NOMO-1 treated with DMSO at 0.1 percent for 48 hours (cell line): ENCODE results near the gene EIPR1.
"Not testable (repeated sequence)": the region's sequence is repeated elsewhere in the genome, so short reads cannot be mapped to it uniquely, and the experiment has no call there.

Experiments used
- DNase-seq: peaks from one replicate; lab custom pipeline; 2025; ENCODE audit not compliant: unreplicated experiment; lab: John Stamatoyannopoulos, UW

Gene EIPR1

GRCh38 chr2:3200420-3200939 is 177.1 kb downstream of the EIPR1 start:
- no peak for DNase-seq

DNA sequence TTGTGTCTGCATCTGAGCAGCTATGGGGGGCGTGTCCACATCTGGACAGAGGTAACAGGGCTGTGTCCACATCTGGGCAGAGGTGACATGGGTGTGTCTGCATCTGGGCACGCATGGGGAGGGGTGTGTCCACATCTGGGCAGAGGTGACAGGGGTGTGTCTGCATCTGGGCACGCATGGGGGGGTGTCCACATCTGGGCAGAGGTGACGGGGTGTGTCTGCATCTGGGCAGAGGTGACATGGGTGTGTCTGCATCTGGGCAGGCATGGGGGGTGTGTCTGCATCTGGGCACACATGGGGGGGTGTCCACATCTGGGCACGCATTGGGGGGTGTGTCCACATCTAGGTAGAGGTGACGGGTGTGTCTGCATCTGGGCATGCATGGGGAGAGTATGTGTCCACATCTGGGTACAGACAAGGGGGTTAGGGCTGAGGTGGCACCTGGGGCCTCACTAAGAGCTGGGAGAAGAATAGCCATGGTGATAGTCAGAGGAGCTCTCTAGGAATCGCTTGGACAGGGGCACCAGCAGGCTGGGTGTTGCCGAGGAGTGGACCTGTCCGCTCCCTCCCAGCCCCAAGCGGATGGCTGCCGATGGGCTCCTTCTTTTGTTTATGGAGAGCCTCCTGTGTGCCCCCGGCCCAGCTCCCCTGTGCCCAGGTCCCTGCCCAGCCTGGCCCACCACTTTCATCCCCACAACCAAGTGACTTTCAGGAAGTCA is 177.8 kb downstream of the EIPR1 start:
- no peak for DNase-seq

- not testable (repeated sequence) for DNase-seq
Measured at GRCh38 chr2:3198671-3199192, 178.9 kb downstream of the EIPR1 start.

DNA sequence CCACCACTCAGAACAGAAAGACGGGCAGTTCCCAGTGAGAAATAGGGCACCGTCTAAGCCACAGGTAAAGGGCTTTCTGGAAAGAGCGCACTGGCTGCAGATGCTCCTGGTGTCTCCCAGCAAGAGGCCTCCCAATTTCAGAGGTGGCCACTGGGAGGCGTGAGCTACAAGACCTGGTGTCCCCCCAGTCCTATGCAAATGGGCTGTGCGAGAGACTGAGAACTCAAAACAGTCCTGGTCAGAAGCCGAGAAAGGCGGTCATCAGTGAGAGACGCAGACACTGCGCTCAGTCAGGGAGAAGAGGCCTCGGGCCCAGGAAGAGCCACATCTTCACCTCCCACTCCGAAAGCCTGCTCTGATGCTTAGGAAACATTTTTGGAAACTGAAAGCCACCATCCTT is 179.5 kb downstream of the EIPR1 start:
- no peak for DNase-seq

DNA sequence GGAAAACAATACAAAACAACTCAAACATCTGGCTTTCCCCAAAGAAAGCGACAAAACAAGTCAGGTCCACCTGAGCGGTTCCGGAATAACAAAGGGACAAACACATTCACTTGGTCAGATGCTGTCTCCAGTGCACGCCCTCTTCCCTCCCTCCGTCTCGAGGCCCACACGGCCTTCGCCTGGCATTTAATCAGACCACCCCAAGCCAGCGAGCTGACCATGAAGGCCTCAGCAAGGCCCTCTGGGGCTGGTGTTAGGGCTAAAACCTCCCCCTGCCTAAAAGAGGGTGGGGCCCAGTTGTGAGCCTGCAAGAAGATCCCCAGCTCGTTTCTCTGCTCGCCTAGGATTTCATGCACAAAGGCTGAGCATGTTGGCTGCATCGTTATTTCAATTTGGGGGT is 180.3 kb downstream of the EIPR1 start:
- DNase-seq = no peak

- DNase-seq = peak; percentile 0
Measured at GRCh38 chr2:3196716-3197115, 180.9 kb downstream of the EIPR1 start.

DNA sequence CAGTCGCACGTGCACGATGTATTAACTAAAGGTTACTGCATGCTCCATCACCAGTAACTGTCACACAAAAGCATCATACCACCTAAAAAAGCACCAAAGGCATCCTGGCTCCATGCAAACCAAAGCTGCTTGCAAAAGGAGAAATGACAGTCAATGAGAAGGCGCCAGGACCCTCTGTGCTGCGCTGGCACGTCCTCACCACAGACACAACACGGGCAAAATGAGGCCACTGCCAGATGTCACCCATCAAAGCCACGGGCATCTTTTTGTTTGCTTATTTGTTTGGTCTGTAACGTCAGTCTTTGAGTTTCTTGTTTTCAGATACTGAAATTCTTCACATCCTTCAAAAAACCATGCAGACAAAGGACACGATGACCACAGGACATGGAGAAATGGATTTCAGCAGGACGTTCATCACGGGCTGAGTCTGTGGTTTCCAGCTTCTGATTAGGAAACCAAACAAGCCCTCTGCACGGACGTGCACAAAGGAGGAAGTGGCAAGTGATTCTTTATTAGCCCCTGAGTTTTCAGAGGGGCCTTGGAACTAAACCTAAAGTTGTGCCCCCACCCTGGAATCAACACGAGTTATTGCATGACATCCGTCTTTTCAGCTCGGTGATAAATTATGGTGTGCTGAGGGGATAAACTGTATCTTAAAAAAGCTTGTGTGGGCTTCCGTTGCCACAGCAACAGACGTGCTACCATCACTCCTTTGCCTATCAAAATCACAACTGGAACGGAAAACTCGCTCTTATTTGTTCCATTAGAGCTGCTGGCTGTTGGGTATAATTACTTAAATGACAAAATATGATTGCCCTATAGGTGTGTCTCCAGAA is 181.8 kb downstream of the EIPR1 start:
- DNase-seq = peak; percentile 92

DNA sequence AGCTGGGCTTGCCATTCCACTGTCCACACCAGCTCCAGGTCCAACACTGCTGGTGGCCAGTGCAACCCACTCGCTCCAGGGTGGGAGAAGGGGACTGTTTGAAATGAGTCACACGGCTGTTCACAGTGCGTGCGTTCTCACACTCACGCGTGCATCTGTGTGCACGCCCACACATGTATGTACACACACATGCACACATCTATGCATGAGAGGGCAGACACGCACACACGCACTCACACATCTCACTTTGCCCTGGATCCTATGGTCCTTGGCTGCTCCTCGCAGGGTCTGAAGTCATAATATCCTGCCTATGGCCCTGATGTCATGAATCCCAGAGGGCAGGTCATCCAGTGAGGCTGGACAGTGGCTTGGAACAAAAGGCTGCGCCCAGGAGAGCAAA is 182.8 kb downstream of the EIPR1 start:
- no peak for DNase-seq

DNA sequence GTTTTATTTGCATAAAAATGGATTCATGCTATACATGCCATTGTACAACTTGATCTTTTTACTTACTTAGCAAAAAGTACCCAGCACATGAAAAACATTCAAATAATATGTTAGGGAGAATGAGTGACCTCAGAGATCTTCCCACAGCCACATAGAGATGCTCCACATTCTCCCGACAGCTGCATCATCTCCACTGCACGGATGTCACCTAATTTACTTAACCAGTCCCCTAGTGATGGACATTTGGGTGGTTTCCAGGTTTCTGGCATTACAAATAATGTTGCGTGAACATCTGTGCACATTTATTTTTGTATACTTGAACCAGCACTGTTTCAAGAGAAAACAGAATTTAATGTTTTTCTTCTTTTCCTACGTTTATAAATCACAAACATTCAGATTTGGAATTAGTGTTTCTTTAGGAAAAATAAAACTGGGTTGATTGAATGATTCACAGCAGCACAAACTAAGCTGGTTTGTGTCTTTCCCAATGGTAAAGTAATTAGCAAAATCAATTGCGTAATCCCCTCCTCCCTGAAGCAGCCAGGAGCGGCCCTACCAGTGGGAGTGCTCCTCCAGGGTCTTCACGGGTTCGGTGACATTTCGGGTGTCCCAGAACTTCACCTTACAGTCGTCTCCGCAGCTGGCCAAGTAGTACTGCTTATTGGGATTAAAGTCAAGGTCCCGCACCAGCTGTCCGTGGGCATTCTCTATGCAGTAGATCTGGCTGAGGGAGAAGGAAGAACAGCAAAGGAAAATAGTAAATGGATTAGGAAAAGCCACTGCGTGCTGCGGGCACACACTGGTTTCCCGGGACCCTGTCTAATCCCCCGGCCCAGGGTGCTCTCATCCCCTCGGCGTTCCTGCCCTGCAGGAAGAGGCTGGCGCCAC is 183.9 kb downstream of the EIPR1 start:
- DNase-seq = peak; percentile 26

DNA sequence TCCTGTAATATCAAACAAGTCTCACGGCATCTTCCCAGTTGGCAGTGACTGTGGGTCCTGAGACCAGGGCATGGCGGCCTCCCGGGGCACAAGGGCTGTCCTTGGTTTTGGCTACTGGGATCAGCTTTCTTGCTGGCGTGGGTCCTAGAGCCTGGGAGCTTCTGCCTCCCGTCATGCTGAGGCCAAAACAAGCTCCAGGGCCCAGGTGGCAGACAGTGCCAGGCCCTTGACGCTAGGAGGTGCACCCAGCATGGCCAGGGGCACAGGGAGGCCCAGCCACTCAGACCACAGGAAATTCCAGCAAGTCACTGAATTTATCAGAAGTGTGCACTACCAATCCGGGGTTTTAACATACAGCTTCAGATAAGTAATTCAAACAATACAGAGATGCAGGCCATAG is 184.7 kb downstream of the EIPR1 start:
- DNase-seq = no peak

DNA sequence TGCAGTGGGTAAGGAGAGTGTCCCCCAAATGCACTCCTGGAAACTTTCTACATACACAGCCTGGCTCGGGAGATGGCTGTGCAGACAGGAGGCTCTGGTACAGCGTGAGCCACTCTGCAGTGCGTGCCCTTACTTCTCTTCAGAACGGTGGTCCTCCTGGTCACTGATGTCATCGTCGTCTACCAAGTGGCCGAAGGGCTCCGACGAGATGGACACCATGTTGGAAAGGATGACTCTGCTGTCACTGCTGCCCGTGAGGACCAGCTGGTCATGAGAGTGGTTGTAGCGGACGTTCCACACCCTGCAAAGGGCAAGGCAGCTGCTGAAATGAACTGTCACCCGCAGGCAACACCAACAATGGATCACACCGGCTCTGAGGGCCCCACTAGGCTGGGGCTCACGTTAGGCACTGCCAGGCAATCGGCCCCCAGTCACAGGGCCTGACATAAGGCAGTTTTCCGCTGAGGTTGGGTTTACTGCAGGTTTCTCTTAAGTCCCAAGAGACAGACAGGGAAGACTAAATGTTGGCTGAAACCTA is 185.3 kb downstream of the EIPR1 start:
- no peak for DNase-seq

DNA sequence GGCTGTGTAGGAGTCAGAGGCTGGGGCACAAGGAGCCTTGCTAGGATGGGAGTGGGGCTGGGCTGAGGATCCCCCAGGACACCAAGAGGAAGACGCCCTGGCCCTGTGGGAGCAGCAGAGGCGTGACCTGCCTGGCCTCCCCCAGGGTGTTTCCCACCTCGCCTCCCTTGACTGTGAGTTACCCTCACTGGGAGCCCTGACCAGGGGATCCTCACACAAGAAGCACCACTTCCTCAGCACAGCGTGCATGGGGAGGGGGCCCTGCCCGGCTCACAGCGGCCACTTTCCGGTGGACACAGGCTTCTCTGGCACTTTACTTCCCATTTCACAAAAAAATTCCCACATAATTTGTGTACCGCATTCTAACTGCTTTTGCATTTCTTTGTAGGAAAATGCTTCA is 187.7 kb downstream of the EIPR1 start:
- no peak for DNase-seq

GRCh38 chr2:3189076-3189591 is 188.5 kb downstream of the EIPR1 start:
- DNase-seq = no peak

- DNase-seq = no peak
Measured at GRCh38 chr2:3188405-3188946, 189.1 kb downstream of the EIPR1 start.

DNA sequence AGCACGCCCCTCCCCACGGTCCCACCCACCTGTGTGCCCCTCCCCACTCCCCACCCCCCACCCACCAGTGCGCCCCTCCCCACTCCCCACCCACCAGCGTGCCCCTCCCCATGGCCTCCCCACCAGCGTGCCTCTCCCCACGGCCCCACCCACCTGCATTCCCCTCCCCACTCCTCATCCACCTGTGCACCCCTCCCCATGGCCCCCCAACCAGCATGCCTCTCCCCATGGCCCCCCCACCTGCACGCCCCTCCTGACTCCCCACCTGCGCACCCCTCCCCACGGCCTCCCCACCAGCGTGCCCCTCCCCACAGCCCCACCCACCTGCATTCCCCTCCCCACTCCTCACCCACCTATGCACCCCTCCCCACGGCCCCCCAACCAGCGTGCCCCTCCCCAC is 190.2 kb downstream of the EIPR1 start:
- no peak for DNase-seq

DNA sequence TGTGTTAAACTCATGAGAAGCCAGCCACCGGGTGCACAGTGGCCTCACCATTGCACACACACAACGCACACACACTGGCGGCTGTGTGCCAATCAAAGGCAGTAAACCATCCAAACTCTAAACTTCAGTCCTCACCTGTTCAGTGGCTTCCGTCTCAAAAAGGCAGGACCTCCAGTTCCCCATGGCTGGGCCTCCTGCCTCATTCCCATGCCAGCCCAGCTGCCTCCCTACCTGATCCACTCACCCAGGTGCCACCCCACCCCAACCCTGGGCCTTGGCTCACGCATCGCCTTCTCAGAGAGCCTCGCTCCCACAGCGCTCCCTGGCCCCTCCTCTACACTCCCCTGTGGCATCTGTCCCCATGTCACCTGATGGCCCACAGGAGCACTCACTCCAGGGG is 190.9 kb downstream of the EIPR1 start:
- no peak for DNase-seq

DNA sequence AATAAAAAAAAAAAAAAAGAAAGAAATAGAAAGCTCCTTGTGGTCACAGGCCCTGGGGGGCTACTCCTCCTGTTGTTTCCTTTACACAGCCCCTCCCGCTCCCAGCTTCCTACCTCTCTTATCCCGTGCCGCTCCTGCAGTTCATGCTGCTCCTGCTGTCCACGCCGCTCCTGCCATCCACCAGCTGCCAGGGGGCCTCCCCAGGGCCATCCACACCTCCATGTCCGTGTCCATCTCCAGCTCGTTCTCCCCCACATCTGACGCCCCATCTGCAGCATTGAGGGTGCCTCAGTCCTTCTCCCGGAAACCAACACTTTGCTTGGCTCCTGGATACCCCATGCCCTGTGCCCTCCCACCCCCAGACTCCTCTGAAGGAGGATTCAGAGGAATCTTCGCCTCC is 191.7 kb downstream of the EIPR1 start:
- no peak for DNase-seq

DNA sequence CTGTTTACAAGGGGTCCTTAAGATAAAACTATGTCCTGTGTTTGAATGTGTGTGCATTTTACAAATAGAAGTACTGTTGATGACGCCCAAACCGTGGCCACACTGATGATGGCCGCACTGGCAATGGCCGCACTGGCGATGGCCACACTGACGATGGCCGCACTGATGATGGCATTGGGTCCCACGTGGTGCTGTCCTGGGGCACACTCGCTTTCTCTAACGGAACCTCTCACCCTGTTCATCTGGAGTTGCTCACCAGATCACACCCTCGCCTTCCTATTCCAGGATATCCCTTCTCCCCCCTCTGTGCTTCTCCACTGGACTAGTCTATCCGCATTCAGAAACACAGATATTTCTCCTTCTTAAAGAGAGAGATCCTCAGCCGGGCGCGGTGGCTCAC is 192.4 kb downstream of the EIPR1 start:
- no peak for DNase-seq

GRCh38 chr2:3184167-3184566 is 193.5 kb downstream of the EIPR1 start:
- DNase-seq = no peak

GRCh38 chr2:3183766-3184165 is 193.9 kb downstream of the EIPR1 start:
- DNase-seq = no peak
